Suppressor macrophage treated with lipopolysaccharide for 4 hours (primary cell): ENCODE results near the gene CYLD.
A peak's percentile ranks its signal among the peaks of the same experiment; 100 is the strongest.

ENCODE experiments used
- DNase-seq: peaks from one replicate; pipeline ENCODE4 v3.0.0-alpha.2; 2020

Gene CYLD

GRCh38 chr16:50711862-50712559 lies 29.9 kb upstream of the CYLD start:
- no peak for DNase-seq

GRCh38 chr16:50712560-50712898 lies 29.4 kb upstream of the CYLD start:
- peak; percentile 50 for DNase-seq

- DNase-seq, result peak; percentile 51
Measured at GRCh38 chr16:50712956-50713355, 28.9 kb upstream of the CYLD start.

GRCh38 chr16:50717091-50717490 lies 24.8 kb upstream of the CYLD start:
- no peak for DNase-seq

- no peak for DNase-seq
Measured at GRCh38 chr16:50717494-50717893, 24.4 kb upstream of the CYLD start.

- no peak for DNase-seq
Measured at GRCh38 chr16:50718061-50718760, 23.7 kb upstream of the CYLD start.

- no peak for DNase-seq
Measured at GRCh38 chr16:50718761-50719400, 23.0 kb upstream of the CYLD start.

- peak; percentile 27 for DNase-seq
Measured at GRCh38 chr16:50719401-50720337, 22.2 kb upstream of the CYLD start.

- no peak for DNase-seq
Measured at GRCh38 chr16:50721549-50722404, 20.1 kb upstream of the CYLD start.

GRCh38 chr16:50722405-50722737 lies 19.5 kb upstream of the CYLD start:
- DNase-seq, result no peak

- no peak for DNase-seq
Measured at GRCh38 chr16:50722960-50723359, 18.9 kb upstream of the CYLD start.

- DNase-seq, result no peak
Measured at GRCh38 chr16:50724306-50724705, 17.6 kb upstream of the CYLD start.

- peak; percentile 48 for DNase-seq
Measured at GRCh38 chr16:50731130-50731988, 10.5 kb upstream of the CYLD start.

GRCh38 chr16:50731989-50732832 lies 9.7 kb upstream of the CYLD start:
- no peak for DNase-seq

GRCh38 chr16:50733468-50733867 lies 8.4 kb upstream of the CYLD start:
- no peak for DNase-seq

GRCh38 chr16:50735629-50736122 lies 6.2 kb upstream of the CYLD start:
- peak; percentile 96 for DNase-seq

- DNase-seq, result no peak
Measured at GRCh38 chr16:50736448-50736847, 5.4 kb upstream of the CYLD start.

- peak; percentile 46 for DNase-seq
Measured at GRCh38 chr16:50737420-50737959, 4.4 kb upstream of the CYLD start.

- DNase-seq, result no peak
Measured at GRCh38 chr16:50739031-50739430, 2.9 kb upstream of the CYLD start.

- DNase-seq, result peak; percentile 82
Measured at GRCh38 chr16:50740736-50741135, 1.1 kb upstream of the CYLD start.
